Testis (tissue), 3 donors: ENCODE measurements around the gene NMD3. TPM values are rescaled to one million over a fixed set of nuclear protein-coding genes. Genes with fewer than 3 reads are reported as not detected.

Experiments used
- DNase-seq: peaks from one replicate; pipeline ENCODE4 v3.0.0-alpha.2; 2019
- H3K27ac ChIP-seq, 2 donors: fragments of 200-600 bp; sonication (generic); one replicate each; pipeline ENCODE4 v1.5.1; 2019
- H3K27me3 ChIP-seq: fragments of 200-600 bp; sonication (generic); one replicate; pipeline ENCODE4 v1.5.1; 2019
- H3K36me3 ChIP-seq: fragments of 200-600 bp; sonication (generic); one replicate; pipeline ENCODE4 v1.5.1; 2017; ENCODE audit warnings: low read depth; ENCODE audit errors: missing control alignments
- H3K4me1 ChIP-seq: fragments of 200-600 bp; sonication (generic); one replicate; pipeline ENCODE4 v1.5.1; 2019
- H3K4me3 ChIP-seq, 2 donors: fragments of 200-600 bp; sonication (generic); one replicate each; pipeline ENCODE4 v1.5.1; 2017 to 2019
- H3K9me3 ChIP-seq: fragments of 200-600 bp; sonication (generic); one replicate; pipeline ENCODE4 v1.5.1; 2017
- CTCF ChIP-seq, 3 experiments: fragments of 450-650 bp in 2 of 3; fragments of 200-600 bp in 1 of 3; sonication (generic) in 1 of 3; IDR thresholded peaks; one replicate each; pipeline ENCODE4 v1.5.1; 2016 to 2019; ENCODE audit warnings: antibody characterized with exemption in 3 of 3, mild to moderate bottlenecking in 2 of 3, moderate library complexity in 1 of 3
- POLR2A ChIP-seq: fragments of 450-650 bp; IDR thresholded peaks from one replicate; pipeline ENCODE4 v1.6.1; 2017; ENCODE audit warnings: antibody characterized with exemption, mild to moderate bottlenecking, moderate library complexity
- WGBS, 2 donors: methylation state at CpG; one replicate each; pipeline ENCODE4 v1.1.5; 2018; 5-methylcytosine and 5-hydroxymethylcytosine counted together
- intact Hi-C: fragments of 100-400 bp; cut with DNase I; formaldehyde crosslinking; loops from one replicate; pipeline ENCODE4 v1.15.1; 2023; ENCODE audit warnings: low total_unique reads
- polyA plus RNA-seq: library from polyadenylated mRNA; stranded (reverse); fragments of 350-450 nt; fragmentation: Illumina TruSeq; extraction: RNeasy Lipid Tissue Mini Kit (QIAGEN cat#74804); gene quantifications from one replicate; pipeline ENCODE4 v1.2.3, GENCODE V29; 2014; ENCODE audit warnings: low read depth, low replicate concordance; ENCODE audit not compliant: insufficient read depth
- total RNA-seq, 2 donors: library from RNA; depleted of rRNA; stranded (reverse); fragments of >200 nt; gene quantifications; one replicate each; pipeline ENCODE4 v1.2.3, GENCODE V29; 2016

The NMD3 gene
- total and polyA plus RNA-seq, 3 donors from 2014 or later = 17.5 to 30.5 (median 28.6) TPM

GRCh38 chr3:161265916-161266571 is 44.9 kb downstream of the NMD3 start:
- no peak for TF ChIP-seq POLR2A
- no peak for TF ChIP-seq CTCF (IDR thresholded peaks at IDR 0.05)
- 84 to 87% methylated on average over 5 of the region's 5 CpGs for WGBS, 2 donors
- DNase-seq = no peak
- H3K27me3 ChIP-seq = no peaks in the 10 kb centered on the region
- intact Hi-C loops = no loop called here
- no peak overlapping the region for H3K4me3 ChIP-seq
- H3K36me3 ChIP-seq = no peaks in the 10 kb centered on the region
- no peak overlapping the region for H3K27ac ChIP-seq
- H3K4me1 ChIP-seq = no peaks in the 10 kb centered on the region
- no peaks in the 10 kb centered on the region for H3K9me3 ChIP-seq

- no peak for DNase-seq
- Histone ChIP-seq H3K4me3 (no peak overlapping the region), H3K4me1 (no peaks in the 10 kb centered on the region), H3K9me3 (no peaks in the 10 kb centered on the region), H3K27ac (no peak overlapping the region), H3K36me3 (no peaks in the 10 kb centered on the region), H3K27me3 (no peaks in the 10 kb centered on the region)
- 35 to 45% methylated on average over 1 of the region's 1 CpG for WGBS, 2 donors
- TF ChIP-seq CTCF (IDR thresholded peaks at IDR 0.05) = no peak
- no peak for TF ChIP-seq POLR2A
- intact Hi-C loops = no loop called here
Measured at GRCh38 chr3:161266731-161267150, 45.6 kb downstream of the NMD3 start.

- H3K27me3 ChIP-seq = no peaks in the 10 kb centered on the region
- H3K27ac ChIP-seq = no peak overlapping the region
- H3K36me3 ChIP-seq = no peaks in the 10 kb centered on the region
- DNase-seq = no peak
- intact Hi-C loops = no loop called here
- H3K4me1 ChIP-seq = no peaks in the 10 kb centered on the region
- WGBS, 2 donors = 86 to 87% methylated on average over 3 of the region's 3 CpGs
- H3K9me3 ChIP-seq = no peaks in the 10 kb centered on the region
- no peak overlapping the region for H3K4me3 ChIP-seq
- TF ChIP-seq POLR2A (no peak), CTCF (IDR thresholded peaks at IDR 0.05) (no peak)
Measured at GRCh38 chr3:161267646-161268045, 46.5 kb downstream of the NMD3 start.

GRCh38 chr3:161268601-161269000 is 47.5 kb downstream of the NMD3 start:
- no peaks in the 10 kb centered on the region for H3K27me3 ChIP-seq
- no peaks in the 10 kb centered on the region for H3K36me3 ChIP-seq
- TF ChIP-seq POLR2A = no peak
- no peak for TF ChIP-seq CTCF (IDR thresholded peaks at IDR 0.05)
- 89 to 96% methylated on average over 3 of the region's 3 CpGs for WGBS, 2 donors
- no peaks in the 10 kb centered on the region for H3K4me1 ChIP-seq
- intact Hi-C loops = no loop called here
- no peaks in the 10 kb centered on the region for H3K9me3 ChIP-seq
- DNase-seq = no peak
- H3K4me3 ChIP-seq = no peak overlapping the region
- no peak overlapping the region for H3K27ac ChIP-seq

- TF ChIP-seq CTCF (IDR thresholded peaks at IDR 0.05) (no peak), POLR2A (no peak)
Measured at GRCh38 chr3:161270991-161271390, 49.9 kb downstream of the NMD3 start.

More at GRCh38 chr3:161270991-161271390, 49.9 kb downstream of the NMD3 start:
- WGBS, 2 donors = 78 to 80% methylated on average over 4 of the region's 4 CpGs
- Histone ChIP-seq H3K4me3 (no peak overlapping the region), H3K9me3 (no peaks in the 10 kb centered on the region), H3K4me1 (no peaks in the 10 kb centered on the region), H3K27ac (no peak overlapping the region), H3K27me3 (no peaks in the 10 kb centered on the region), H3K36me3 (no peaks in the 10 kb centered on the region)
- intact Hi-C loops = loop anchor here (10.0 kb wide), 1 partner anchor 154 kb away; no protein-coding TSS in a partner anchor
- DNase-seq = no peak
